HK-2 (cell line): ENCODE results near the gene CCDC88C.
"Not testable (repeated sequence)": the region's sequence is repeated elsewhere in the genome, so short reads cannot be mapped to it uniquely, and the experiment has no call there.

ENCODE experiments used
- DNase-seq: peaks from one replicate; pipeline ENCODE4 v3.0.0-alpha.2; 2018; ENCODE audit not compliant: unreplicated experiment

Gene CCDC88C

DNA sequence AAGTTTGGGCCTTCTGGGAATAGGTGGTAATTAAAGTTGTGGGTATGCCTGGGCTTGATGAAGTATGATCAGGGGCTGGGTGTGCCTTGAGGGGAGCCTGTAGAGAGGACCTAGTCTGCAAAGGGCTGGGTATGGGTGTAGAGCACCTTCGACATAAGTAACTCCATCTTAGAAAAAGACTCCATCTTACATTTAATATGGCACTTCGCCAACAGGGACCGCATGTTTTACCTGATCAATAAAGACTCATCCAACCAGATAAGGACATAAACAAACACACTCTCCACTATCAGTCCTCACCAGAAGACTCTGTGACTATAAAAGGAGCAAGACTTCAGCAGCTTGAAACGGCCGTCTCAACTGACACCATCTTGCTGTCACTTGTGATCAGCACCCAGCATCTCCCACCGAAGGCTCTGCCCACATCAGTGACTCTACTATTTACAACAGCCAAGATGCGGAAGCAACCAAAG lies 149.6 kb downstream of the CCDC88C start:
- no peak for DNase-seq

DNA sequence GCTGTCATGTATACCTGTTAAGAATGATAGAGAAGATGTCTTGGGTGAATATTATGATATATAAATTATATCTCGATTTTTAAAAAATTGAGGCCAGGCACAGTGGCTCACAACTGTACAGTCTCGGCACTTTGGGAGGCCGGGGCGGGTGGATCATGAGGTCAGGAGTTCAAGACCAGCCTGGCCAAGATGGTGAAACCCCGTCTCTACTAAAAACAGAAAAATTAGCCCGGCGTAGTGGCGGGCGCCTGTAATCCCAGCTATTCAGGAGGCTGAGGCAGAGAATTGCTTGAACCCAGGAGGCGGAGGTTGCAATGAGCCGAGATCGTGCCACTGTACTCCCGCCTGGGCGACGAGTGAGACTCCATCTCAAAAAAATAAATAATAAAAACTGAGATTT lies 151.3 kb downstream of the CCDC88C start:
- DNase-seq: not testable (repeated sequence)

GRCh38 chr14:91265404-91265803 lies 152.2 kb downstream of the CCDC88C start:
- DNase-seq: no peak

GRCh38 chr14:91264151-91265150 lies 153.2 kb downstream of the CCDC88C start:
- no peak for DNase-seq

- no peak for DNase-seq
Measured at GRCh38 chr14:91263329-91263728, 154.3 kb downstream of the CCDC88C start.

DNA sequence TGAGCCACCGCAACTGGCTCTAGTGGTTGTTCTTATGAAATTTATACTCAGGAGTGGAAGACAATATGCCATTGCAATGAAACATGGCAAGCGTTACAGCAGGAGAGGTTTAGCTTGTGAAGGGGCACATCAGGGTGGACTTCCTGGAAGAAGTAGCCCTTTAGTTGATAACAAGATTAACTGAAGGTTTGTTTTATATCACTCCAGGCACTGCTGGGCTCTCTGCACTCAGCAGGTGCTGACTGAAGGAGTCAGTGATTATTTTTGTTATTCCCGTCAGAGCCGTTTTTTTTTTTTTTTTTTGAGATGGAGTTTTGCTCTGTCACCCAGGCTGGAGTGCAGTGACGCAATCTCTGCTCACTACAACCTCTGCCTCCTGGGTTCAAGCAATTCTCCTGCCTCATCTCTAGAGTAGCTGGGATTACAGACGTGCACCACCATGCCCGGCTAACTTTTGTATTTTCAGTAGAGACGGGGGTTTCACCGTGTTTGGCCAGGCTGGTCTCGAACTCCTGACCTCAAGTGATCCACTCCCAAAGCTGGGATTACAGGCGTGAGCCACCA lies 155.6 kb downstream of the CCDC88C start:
- no peak for DNase-seq

DNA sequence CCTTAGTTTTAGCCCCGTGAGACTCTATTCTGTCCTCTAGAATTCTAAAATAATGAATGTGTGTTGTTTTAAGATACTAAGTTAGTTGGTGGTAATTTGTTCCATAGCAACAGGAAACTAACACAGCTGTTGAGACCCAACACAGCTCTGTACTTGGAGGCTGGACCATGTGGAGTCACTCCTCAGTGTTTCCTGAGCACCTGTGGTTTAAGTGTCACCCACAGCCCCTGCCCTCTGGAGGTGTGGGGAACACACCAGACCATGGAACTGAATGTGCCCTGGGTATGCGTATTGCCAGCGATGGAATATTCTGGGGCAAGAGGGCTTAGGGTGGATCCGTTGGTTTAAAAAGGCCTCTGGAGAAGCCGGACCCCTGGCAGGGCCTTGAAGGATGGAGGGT lies 156.5 kb downstream of the CCDC88C start:
- no peak for DNase-seq

GRCh38 chr14:91258876-91259275 lies 158.7 kb downstream of the CCDC88C start:
- DNase-seq: no peak

DNA sequence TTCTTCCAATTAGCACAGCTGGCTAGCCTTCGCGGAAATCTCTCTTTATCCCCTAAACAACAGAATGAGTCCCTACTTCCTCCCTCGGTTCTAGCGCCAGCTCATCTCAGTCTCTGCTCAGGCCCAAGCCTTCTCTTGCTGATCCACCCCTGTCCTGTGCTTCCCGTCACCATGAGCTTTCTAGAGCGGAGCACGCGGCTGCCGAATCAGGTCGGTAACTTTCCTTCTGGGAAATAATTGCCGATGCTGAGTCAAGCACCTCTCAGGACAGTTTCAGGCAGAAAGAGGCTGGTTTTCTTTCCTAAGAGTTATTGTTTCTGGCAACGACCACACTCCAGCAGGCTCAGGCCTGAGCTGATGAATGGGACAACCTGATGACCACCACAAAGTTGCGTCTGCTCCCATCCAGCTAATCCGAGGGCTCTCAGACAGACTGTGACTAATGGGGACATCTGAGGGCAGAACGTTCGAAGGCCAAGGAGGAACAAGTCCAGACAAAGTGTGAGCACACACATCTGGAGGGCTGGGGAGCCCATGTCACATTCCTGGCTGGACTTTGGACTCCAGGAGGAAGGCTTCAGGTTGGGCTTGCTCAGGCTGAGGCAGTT lies 159.5 kb downstream of the CCDC88C start:
- no peak for DNase-seq

GRCh38 chr14:91257328-91258010 lies 160.2 kb downstream of the CCDC88C start:
- DNase-seq: no peak

DNA sequence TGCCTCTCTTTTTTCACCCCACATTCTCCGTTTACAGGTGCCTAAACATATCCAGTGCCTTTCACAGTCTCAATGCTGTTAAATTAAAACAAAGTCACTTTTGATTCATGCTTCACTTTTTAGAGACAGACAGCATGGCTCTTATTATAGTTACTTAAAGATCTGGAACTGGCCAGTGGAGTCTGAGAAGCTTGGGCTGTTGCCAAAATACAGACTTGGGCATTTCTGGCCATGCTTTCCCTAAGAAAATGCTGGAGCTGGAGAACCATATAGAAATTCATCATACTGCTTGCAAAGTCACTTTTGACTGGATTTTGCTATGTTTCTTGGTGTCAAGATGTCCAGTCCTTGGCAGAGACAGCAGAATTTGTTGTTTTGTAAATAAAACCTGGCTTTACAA lies 161.0 kb downstream of the CCDC88C start:
- DNase-seq: no peak

GRCh38 chr14:91255026-91255695 lies 162.5 kb downstream of the CCDC88C start:
- no peak for DNase-seq

DNA sequence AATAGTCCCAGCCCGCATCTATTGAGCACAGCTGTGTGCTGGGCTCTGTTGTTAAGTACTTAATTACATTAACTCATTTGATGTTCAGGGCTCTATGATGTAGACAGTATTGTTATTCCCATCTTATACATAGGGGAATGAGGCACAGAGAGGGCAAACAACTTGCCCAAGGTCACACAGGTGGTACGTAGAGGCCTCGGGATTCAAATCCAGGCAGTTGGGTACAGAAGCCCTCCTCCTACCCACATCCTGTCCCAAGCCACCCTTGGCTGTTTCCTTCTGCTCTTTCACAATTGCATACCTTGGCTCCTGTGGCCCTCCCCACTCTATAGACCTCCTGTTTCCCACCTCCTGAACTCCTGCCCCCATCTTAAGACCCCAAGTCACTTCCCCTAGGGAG lies 163.2 kb downstream of the CCDC88C start:
- DNase-seq: no peak

GRCh38 chr14:91253795-91254323 lies 163.8 kb downstream of the CCDC88C start:
- no peak for DNase-seq

- peak; percentile 21 for DNase-seq
Measured at GRCh38 chr14:91252871-91253794, 164.5 kb downstream of the CCDC88C start.

DNA sequence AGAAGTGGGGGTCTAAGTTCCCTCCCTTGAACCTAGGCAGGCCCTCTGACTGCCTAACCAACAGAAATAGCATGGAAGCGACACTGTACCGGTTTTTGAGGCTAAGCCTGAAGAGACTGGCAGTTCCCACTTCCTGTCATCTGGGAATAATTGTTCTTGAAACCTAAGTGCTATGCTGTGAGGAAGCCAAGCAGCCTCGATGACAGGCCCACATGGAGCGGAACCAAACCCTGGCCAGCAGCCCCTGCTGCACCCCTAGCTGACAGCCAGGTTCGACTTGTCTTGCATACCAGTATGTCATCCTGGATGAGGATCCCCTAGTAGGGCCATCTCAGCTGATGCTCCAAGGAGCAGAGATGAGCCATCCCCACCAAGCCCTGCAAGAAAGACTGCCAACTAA lies 166.7 kb downstream of the CCDC88C start:
- DNase-seq: no peak

GRCh38 chr14:91249841-91250616 lies 167.6 kb downstream of the CCDC88C start:
- DNase-seq: peak; percentile 82

- DNase-seq: no peak
Measured at GRCh38 chr14:91246051-91246852, 171.4 kb downstream of the CCDC88C start.
